Mesothelial cell of epicardium (in vitro differentiated cells): ENCODE data around the gene TTC24. TPM values are rescaled to one million over a fixed set of nuclear protein-coding genes. Genes with fewer than 3 reads are reported as not detected.
"Not testable (repeated sequence)": the region's sequence is repeated elsewhere in the genome, so short reads cannot be mapped to it uniquely, and the experiment has no call there.

Experiments used
- DNase-seq, 2 experiments: peaks; one replicate each; pipeline ENCODE4 v3.0.0; 2021; ENCODE audit warnings: low spot score in 2 of 2; ENCODE audit not compliant: unreplicated experiment in 2 of 2
- H3K27ac Mint-ChIP-seq: 2 replicates; pipeline ENCODE4 v1.8.0; 2021; ENCODE audit warnings: mixed read lengths
- H3K27me3 Mint-ChIP-seq: 2 replicates; pipeline ENCODE4 v1.8.0; 2021; ENCODE audit warnings: low read depth, mixed read lengths
- H3K36me3 Mint-ChIP-seq: 2 replicates; pipeline ENCODE4 v1.8.0; 2021; ENCODE audit warnings: mixed read lengths
- H3K4me1 Mint-ChIP-seq: 2 replicates; pipeline ENCODE4 v1.8.0; 2021; ENCODE audit warnings: mixed read lengths
- H3K4me3 Mint-ChIP-seq: 2 replicates; pipeline ENCODE4 v1.8.0; 2021; ENCODE audit warnings: mild to moderate bottlenecking, moderate library complexity, mixed read lengths
- H3K9me3 Mint-ChIP-seq: 2 replicates; pipeline ENCODE4 v1.8.0; 2021; ENCODE audit warnings: mixed read lengths
- total RNA-seq: library from RNA; stranded (reverse); gene quantifications from 3 replicates; pipeline ENCODE4 v1.2.1, GENCODE V29; 2021
- TF ChIP-seq, protein P1 (sequence below): fragments of 200-600 bp; sonication (generic); IDR thresholded peaks from one replicate; pipeline ENCODE4 v1.5.0; 2021; ENCODE audit warnings: antibody characterized with exemption; ENCODE audit not compliant: unreplicated experiment

TTC24 gene
- total RNA-seq, 1 donor from 2014 or later: not detected

DNA sequence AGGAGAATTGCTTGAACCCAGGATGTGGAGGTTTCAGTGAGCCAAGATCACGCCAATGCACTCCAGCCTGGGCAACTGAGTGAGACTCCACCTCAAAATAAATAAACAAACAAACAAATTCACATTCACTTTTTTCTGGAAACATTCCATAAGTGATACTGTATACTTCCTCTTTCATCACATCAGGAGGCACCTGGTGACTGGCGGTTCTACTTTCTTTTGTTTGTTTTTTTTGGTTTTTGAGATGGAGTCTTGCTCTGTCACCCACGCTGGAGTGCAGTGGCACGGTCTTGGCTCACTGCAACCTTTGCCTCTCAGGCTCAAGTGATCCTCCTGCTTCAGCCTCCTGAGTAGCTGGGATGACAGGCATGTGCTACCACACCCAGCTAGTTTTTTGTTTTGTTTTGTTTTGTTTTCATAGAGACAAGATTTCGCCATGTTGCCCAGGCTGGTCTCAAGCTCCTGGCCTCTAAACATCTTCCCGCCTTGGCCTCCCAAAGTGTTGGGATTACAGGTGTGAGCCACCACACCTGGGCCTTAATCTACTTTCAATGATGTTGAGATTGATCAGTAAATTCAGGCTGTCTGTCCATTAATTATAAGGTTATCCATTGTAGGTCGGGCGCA lies 50.4 kb downstream of the TTC24 start:
- Mint-ChIP-seq H3K4me3 (no peak overlapping the region), H3K36me3 (no peaks in the 10 kb centered on the region), H3K27me3 (peaks cover 87% of the 10 kb centered on the region), H3K9me3 (no peaks in the 10 kb centered on the region), H3K27ac (no peak overlapping the region), H3K4me1 (peaks cover 6% of the 10 kb centered on the region)
- no peak for DNase-seq
- TF ChIP-seq, protein P1, sequence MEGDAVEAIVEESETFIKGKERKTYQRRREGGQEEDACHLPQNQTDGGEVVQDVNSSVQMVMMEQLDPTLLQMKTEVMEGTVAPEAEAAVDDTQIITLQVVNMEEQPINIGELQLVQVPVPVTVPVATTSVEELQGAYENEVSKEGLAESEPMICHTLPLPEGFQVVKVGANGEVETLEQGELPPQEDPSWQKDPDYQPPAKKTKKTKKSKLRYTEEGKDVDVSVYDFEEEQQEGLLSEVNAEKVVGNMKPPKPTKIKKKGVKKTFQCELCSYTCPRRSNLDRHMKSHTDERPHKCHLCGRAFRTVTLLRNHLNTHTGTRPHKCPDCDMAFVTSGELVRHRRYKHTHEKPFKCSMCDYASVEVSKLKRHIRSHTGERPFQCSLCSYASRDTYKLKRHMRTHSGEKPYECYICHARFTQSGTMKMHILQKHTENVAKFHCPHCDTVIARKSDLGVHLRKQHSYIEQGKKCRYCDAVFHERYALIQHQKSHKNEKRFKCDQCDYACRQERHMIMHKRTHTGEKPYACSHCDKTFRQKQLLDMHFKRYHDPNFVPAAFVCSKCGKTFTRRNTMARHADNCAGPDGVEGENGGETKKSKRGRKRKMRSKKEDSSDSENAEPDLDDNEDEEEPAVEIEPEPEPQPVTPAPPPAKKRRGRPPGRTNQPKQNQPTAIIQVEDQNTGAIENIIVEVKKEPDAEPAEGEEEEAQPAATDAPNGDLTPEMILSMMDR: no peak

DNA sequence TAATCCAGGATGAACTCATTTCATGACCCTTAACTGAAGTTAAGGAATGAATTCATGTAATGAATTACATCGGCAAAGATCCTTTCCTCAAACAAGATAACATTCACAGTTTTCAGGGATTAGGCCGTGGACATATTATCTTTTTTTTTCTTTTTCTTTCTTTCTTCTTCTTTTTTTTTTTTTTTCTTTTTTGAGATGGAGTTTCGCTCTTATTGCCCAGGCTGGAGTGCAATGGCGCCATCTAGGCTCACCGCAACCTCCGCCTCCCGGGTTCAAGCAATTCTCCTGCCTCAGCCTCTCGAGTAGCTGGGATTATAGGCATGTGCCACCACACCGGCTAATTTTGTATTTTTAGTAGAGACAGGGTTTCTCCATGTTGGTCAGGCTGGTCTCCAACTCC lies 51.6 kb downstream of the TTC24 start:
- not testable (repeated sequence) for H3K9me3 Mint-ChIP-seq, DNase-seq, H3K4me3 Mint-ChIP-seq, H3K36me3 Mint-ChIP-seq, H3K4me1 Mint-ChIP-seq, H3K27ac Mint-ChIP-seq
- H3K27me3 Mint-ChIP-seq: peaks cover 87% of the 10 kb centered on the region

GRCh38 chr1:156632355-156632754 lies 52.8 kb downstream of the TTC24 start:
- TF ChIP-seq, protein P1: no peak
- no peak for DNase-seq
- no peaks in the 10 kb centered on the region for H3K4me1 Mint-ChIP-seq
- no peaks in the 10 kb centered on the region for H3K9me3 Mint-ChIP-seq
- H3K36me3 Mint-ChIP-seq: no peaks in the 10 kb centered on the region
- H3K27ac Mint-ChIP-seq: no peak overlapping the region
- no peak overlapping the region for H3K4me3 Mint-ChIP-seq
- H3K27me3 Mint-ChIP-seq: peaks cover 86% of the 10 kb centered on the region

Other genes with a start within 250 kb of the TTC24 start
- 174 to 190 TPM (median 186 TPM) in 3 replicates for gene CCT3, start 241.4 kb upstream of the TTC24 start, total RNA-seq
- not detected in 3 replicates for gene TSACC, start 241.2 kb upstream of the TTC24 start, total RNA-seq
- 0.88 to 1.2 TPM (median 0.92 TPM) in 3 replicates for gene RHBG, start 210.5 kb upstream of the TTC24 start, total RNA-seq
- gene MEF2D, start 78.9 kb upstream of the TTC24 start, total RNA-seq: 37.4 to 40.9 TPM (median 37.8 TPM) in 3 replicates
- 13.9 to 17.6 TPM (median 15.3 TPM) in 3 replicates for gene IQGAP3, start 7.2 kb upstream of the TTC24 start, total RNA-seq
- 99.1 to 105 TPM (median 104 TPM) in 3 replicates for gene NAXE, start 12.1 kb downstream of the TTC24 start, total RNA-seq
- gene GPATCH4, start 21.8 kb downstream of the TTC24 start, total RNA-seq: 22.7 to 24.0 TPM (median 23.6 TPM) in 3 replicates
- gene HAPLN2, start 39.7 kb downstream of the TTC24 start, total RNA-seq: 0.76 to 1.2 TPM (median 1.2 TPM) in 3 replicates
- gene BCAN, start 62.4 kb downstream of the TTC24 start, total RNA-seq: 0.54 to 0.85 TPM (median 0.78 TPM) in 3 replicates
- 53.8 to 56.9 TPM (median 56.8 TPM) in 3 replicates for gene NES, start 97.7 kb downstream of the TTC24 start, total RNA-seq
- gene CRABP2, start 125.9 kb downstream of the TTC24 start, total RNA-seq: 676 to 704 TPM (median 686 TPM) in 3 replicates
- gene METTL25B, start 148.7 kb downstream of the TTC24 start, total RNA-seq: 36.9 to 39.2 TPM (median 39.0 TPM) in 3 replicates
- 37.3 to 41.9 TPM (median 39.3 TPM) in 3 replicates for gene ISG20L2, start 149.0 kb downstream of the TTC24 start, total RNA-seq
- 35.5 to 40.5 TPM (median 38.4 TPM) in 3 replicates for gene MRPL24, start 161.4 kb downstream of the TTC24 start, total RNA-seq
- 176 to 183 TPM (median 182 TPM) in 3 replicates for gene HDGF, start 172.0 kb downstream of the TTC24 start, total RNA-seq
- gene PRCC, start 187.8 kb downstream of the TTC24 start, total RNA-seq: 78.4 to 93.9 TPM (median 93.7 TPM) in 3 replicates
- 0.58 to 2.1 TPM (median 0.89 TPM) in 3 replicates for gene SH2D2A, start 237.1 kb downstream of the TTC24 start, total RNA-seq